SU-DHL-6 (cell line): ENCODE data around the gene C1orf21.

ENCODE experiments used
- EZH2phosphoT487 ChIP-seq: fragments of 200-600 bp; sonication (generic), shearing (Covaris generic); conservative IDR thresholded peaks from 2 replicates; pipeline ENCODE4 v1.6.1; 2018; ENCODE audit warnings: mild to moderate bottlenecking, antibody characterized with exemption, low read length, moderate library complexity, mixed read lengths
- TF ChIP-seq, protein P1 (sequence below): fragments of 200-600 bp; sonication (generic); IDR thresholded peaks from one replicate; pipeline ENCODE4 v1.5.1; 2017; ENCODE audit warnings: antibody characterized with exemption, mild to moderate bottlenecking, low read length, moderate library complexity; ENCODE audit not compliant: insufficient read depth, poor library complexity, severe bottlenecking

DNA sequence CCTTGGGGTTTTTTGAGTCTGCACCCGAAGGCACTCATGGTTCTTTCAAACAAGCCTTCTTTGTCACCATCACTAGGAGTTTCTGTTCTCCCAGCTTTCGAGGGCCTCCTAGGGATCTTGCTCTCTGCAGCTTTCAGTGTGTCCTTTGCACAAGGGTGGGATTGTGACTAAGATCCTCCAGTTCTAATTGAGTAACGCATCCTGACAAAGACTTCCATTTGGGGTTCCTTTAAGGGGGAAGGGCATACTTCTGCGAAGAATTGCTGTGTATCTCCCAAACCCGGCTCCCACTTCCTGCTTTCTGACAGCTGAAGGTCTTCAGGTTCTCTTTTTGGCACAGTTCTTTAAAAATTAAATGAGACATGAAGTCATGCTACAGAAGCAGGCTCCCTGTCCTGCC lies 228.5 kb downstream of the C1orf21 start:
- TF ChIP-seq, protein P1, sequence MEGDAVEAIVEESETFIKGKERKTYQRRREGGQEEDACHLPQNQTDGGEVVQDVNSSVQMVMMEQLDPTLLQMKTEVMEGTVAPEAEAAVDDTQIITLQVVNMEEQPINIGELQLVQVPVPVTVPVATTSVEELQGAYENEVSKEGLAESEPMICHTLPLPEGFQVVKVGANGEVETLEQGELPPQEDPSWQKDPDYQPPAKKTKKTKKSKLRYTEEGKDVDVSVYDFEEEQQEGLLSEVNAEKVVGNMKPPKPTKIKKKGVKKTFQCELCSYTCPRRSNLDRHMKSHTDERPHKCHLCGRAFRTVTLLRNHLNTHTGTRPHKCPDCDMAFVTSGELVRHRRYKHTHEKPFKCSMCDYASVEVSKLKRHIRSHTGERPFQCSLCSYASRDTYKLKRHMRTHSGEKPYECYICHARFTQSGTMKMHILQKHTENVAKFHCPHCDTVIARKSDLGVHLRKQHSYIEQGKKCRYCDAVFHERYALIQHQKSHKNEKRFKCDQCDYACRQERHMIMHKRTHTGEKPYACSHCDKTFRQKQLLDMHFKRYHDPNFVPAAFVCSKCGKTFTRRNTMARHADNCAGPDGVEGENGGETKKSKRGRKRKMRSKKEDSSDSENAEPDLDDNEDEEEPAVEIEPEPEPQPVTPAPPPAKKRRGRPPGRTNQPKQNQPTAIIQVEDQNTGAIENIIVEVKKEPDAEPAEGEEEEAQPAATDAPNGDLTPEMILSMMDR: no peak
- TF ChIP-seq EZH2phosphoT487: no peak
